Lung (tissue), 12 donors: ENCODE data around the gene HOXA6. TPM values are rescaled to one million over a fixed set of nuclear protein-coding genes. Genes with fewer than 3 reads are reported as not detected.

Source experiments
- ATAC-seq: fragments of 200-7000 bp; cut with Tn5 transposase; one replicate; pipeline ENCODE4 v1.9.1; 2020; ENCODE audit warnings: moderate number of reproducible peaks; ENCODE audit not compliant: insufficient read depth, low FRiP score
- DNase-seq, 3 donors: peaks; one replicate each; pipeline ENCODE4 v3.0.0-alpha.2; 2013 to 2017
- H3K27ac ChIP-seq, 2 donors: one replicate each; pipeline ENCODE4 v1.5.1; 2013; ENCODE audit warnings: mild to moderate bottlenecking in 2 of 2, moderate library complexity in 2 of 2, control low read depth in 1 of 2, inconsistent platforms in 1 of 2, low read depth in 1 of 2, low read length in 1 of 2
- H3K27me3 ChIP-seq, 3 donors: one replicate each; pipeline ENCODE4 v1.5.1; 2013; ENCODE audit warnings: low read length in 2 of 3; ENCODE audit not compliant: control insufficient read depth in 3 of 3, insufficient read depth in 3 of 3
- H3K36me3 ChIP-seq, 4 donors: one replicate each; pipeline ENCODE4 v1.5.1; 2013; ENCODE audit warnings: low read length in 4 of 4, mild to moderate bottlenecking in 1 of 4, moderate library complexity in 1 of 4; ENCODE audit not compliant: control insufficient read depth in 4 of 4, insufficient read depth in 4 of 4
- H3K4me1 ChIP-seq, 5 donors: one replicate each; pipeline ENCODE4 v1.5.1; 2013; ENCODE audit warnings: low read length in 5 of 5, mild to moderate bottlenecking in 2 of 5, moderate library complexity in 1 of 5; ENCODE audit not compliant: control insufficient read depth in 5 of 5, insufficient read depth in 5 of 5
- H3K4me3 ChIP-seq: one replicate; pipeline ENCODE4 v1.5.1; 2013; ENCODE audit warnings: mild to moderate bottlenecking, control low read depth, moderate library complexity
- H3K9ac ChIP-seq, 2 donors: one replicate each; pipeline ENCODE4 v1.5.1; 2013; ENCODE audit warnings: low read length in 2 of 2, control low read depth in 1 of 2; ENCODE audit not compliant: insufficient read depth in 1 of 2
- H3K9me3 ChIP-seq, 4 donors: one replicate each; pipeline ENCODE4 v1.5.1; 2013; ENCODE audit warnings: low read length in 3 of 4, mild to moderate bottlenecking in 1 of 4, moderate library complexity in 1 of 4; ENCODE audit not compliant: control insufficient read depth in 4 of 4, insufficient read depth in 3 of 4
- CTCF ChIP-seq: IDR thresholded peaks from 2 replicates; pipeline ENCODE4 v1.5.1; 2012; ENCODE audit warnings: mild to moderate bottlenecking; ENCODE audit errors: control extremely low read depth, extremely low read depth
- WGBS, 2 donors: extraction: QIAGEN DNeasy Blood & Tissue Kit; methylation state at CpG; one replicate each; pipeline ENCODE4 v1.1.7; 2013; 5-methylcytosine and 5-hydroxymethylcytosine counted together
- polyA plus RNA-seq, 2 donors: library from polyadenylated mRNA; stranded (reverse); fragments of 200-250 nt; gene quantifications; one replicate each; pipeline ENCODE4 v1.2.1, GENCODE V29; 2013
- total RNA-seq, 2 donors: library from RNA; depleted of rRNA in 1 of 2; stranded (reverse); fragments of >200 nt in 1 of 2; gene quantifications; one replicate each; pipeline ENCODE4 v1.2.1, GENCODE V29; 2014 to 2021
- donor health status: control.
- donor health status: control.
- donor health status: Bipolar disorder and iron deficiency.
- donor health status: healthy.
- donor health status: DM: yes; HTN: yes; CAD: no.

The HOXA6 gene
- total and polyA plus RNA-seq, 4 donors, result 0.49 to 7.7 (median 2.8) TPM

GRCh38 chr7:27123477-27124053, 24.0 kb downstream of the HOXA6 start:
- Histone ChIP-seq H3K4me3 (peak overlapping the region; percentile 18), H3K36me3 (peaks cover 0 to 17% (median 1%) of the 10 kb centered on the region in 4 donors), H3K9ac (peak overlapping the region; percentile 73 to 83), H3K4me1 (peaks cover 0 to 93% (median 3%) of the 10 kb centered on the region in 5 donors), H3K9me3 (peaks cover 0 to 2% (median 0%) of the 10 kb centered on the region in 4 donors), H3K27me3 (peaks cover 0 to 77% (median 2%) of the 10 kb centered on the region in 3 donors), H3K27ac (peak overlapping the region in 1 of 2 donors; percentile 95)
- no peak for TF ChIP-seq CTCF
- DNase-seq (no peak), ATAC-seq (no peak)
- 45 to 65% methylated on average over 26 of the region's 26 CpGs for WGBS, 2 donors

GRCh38 chr7:27123007-27123476, 24.5 kb downstream of the HOXA6 start:
- Histone ChIP-seq H3K9ac (peak overlapping the region; percentile 73 to 83), H3K9me3 (peaks cover 0 to 2% (median 0%) of the 10 kb centered on the region in 4 donors), H3K36me3 (peaks cover 0 to 22% (median 1%) of the 10 kb centered on the region in 4 donors), H3K27me3 (peaks cover 0 to 74% (median 2%) of the 10 kb centered on the region in 3 donors), H3K4me1 (peaks cover 0 to 93% (median 3%) of the 10 kb centered on the region in 5 donors), H3K4me3 (peak overlapping the region; percentile 18), H3K27ac (peak overlapping the region in 1 of 2 donors; percentile 95)
- no peak for TF ChIP-seq CTCF
- ATAC-seq, result no peak
- 28 to 48% methylated on average over 14 of the region's 14 CpGs for WGBS, 2 donors
- peak in 2 of 3 donors; percentile 48 to 70 for DNase-seq

DNA sequence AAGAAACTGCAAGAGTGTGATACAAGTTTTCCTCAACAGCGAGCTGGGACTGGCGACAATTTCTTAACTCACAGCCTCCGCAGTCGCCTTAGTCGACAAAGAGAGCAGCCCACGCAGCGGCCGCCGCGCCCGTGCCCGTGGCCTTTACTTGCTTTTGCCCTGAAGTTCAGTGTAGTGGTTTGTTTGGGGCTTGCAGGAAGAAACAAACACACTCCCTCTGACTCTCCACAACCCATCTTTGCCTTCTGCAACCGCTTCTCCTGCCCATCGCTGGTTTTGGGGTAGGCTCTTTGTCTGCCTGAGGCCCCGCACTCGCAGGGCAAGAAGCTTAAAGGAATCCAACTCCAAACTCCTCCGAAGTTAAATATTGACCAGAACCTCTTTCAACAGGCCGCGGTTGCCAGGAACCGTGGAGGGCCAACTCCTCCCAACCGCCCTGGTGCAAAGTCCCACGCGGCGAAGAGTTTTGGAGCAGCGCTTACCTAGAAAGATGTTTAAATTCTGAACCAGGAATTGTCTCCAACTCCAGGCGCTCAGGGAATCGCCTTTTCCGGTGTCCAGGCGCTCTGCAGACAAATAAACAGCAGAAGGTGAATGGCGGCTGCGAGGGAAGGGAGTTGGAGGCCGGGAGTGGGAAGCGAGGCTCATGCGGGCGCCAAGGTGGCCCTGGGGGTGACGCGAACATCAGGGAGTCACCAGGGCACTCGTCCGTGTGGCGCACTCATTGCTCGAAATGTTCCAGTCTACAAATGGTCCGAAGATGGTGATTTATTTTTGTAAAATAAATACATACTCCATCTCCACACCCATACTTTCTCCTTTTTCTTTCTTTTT, 25.3 kb downstream of the HOXA6 start:
- H3K36me3 ChIP-seq, result peaks cover 0 to 28% (median 1%) of the 10 kb centered on the region in 4 donors
- H3K9me3 ChIP-seq, result peaks cover 0 to 2% (median 0%) of the 10 kb centered on the region in 4 donors
- ATAC-seq (no peak), DNase-seq (peak in 2 of 3 donors; percentile 50 to 65)
- peak overlapping the region; percentile 15 for H3K4me3 ChIP-seq
- H3K27ac ChIP-seq, result peak overlapping the region in 1 of 2 donors; percentile 86
- H3K9ac ChIP-seq, result peak overlapping the region; percentile 73 to 83
- peaks cover 0 to 90% (median 1%) of the 10 kb centered on the region in 5 donors for H3K4me1 ChIP-seq
- 41 to 73% methylated on average over 42 of the region's 42 CpGs for WGBS, 2 donors
- TF ChIP-seq CTCF, result no peak
- H3K27me3 ChIP-seq, result peaks cover 0 to 70% (median 2%) of the 10 kb centered on the region in 3 donors
